GM12878 (cell line): ENCODE data around the gene FAM76A. TPM values are rescaled to one million over a fixed set of nuclear protein-coding genes. Genes with fewer than 3 reads are reported as not detected.

ENCODE experiments used
- ATAC-seq: fragments of 200-7000 bp; cut with Tn5 transposase; 3 replicates; pipeline ENCODE4 v1.9.1; 2020; ENCODE audit warnings: mild to moderate bottlenecking, moderate library complexity
- BruUV-seq: library from RNA; stranded (reverse); fragments of 400-500 nt; replicated peaks from 2 replicates; lab custom pipeline; 2021; lab: Mats Ljungman, UMichigan
- CTCF ChIA-PET: fragments of 300-600 bp; sonication (Branson Sonifier 250); formaldehyde crosslinking; extraction: SDS; loops from one replicate; lab custom pipeline; 2021; ENCODE audit warnings: inconsistent platforms; lab: Yijun Ruan, JAX
- POLR2A ChIA-PET: fragments of 350-600 bp; formaldehyde crosslinking; extraction: SDS; loops from one replicate; lab custom pipeline; 2021; ENCODE audit warnings: inconsistent platforms; lab: Charles Lee
- RAD21 ChIA-PET: fragments of 300-600 bp; sonication (Branson Sonifier 250); formaldehyde crosslinking; loops from one replicate; lab custom pipeline; 2023; ENCODE audit warnings: antibody characterized with exemption; ENCODE audit not compliant: unreplicated experiment; lab: Charles Lee
- SMC1A ChIA-PET: fragments of 300-600 bp; sonication (Branson Sonifier 250); formaldehyde crosslinking; loops from one replicate; lab custom pipeline; 2023; ENCODE audit not compliant: unreplicated experiment, uncharacterized antibody; lab: Charles Lee
- DNase-seq: peaks from one replicate; pipeline ENCODE4 v3.0.0-alpha.2; 2011; ENCODE audit warnings: low read depth, low spot score
- FAIRE-seq: peaks from 3 replicates; lab custom pipeline; 2011; peaks lifted over from hg19 to GRCh38; lab: Jason Lieb, UNC
- H2AFZ ChIP-seq: 2 replicates; pipeline ENCODE4 v1.6.0; 2011; ENCODE audit warnings: low read depth, low read length, control low read depth; ENCODE audit not compliant: control insufficient read depth
- H3K27ac ChIP-seq: 2 replicates; pipeline ENCODE4 v1.5.1; 2011; ENCODE audit warnings: control low read depth; ENCODE audit not compliant: control insufficient read depth, insufficient read depth
- H3K27me3 ChIP-seq, 2 experiments: replicated peaks in 1 of 2; 2 replicates each; pipeline versions ENCODE4 v1.6.0 to v1.6.1; 2011; ENCODE audit warnings: low read length in 1 of 2; ENCODE audit not compliant: control insufficient read depth in 2 of 2, insufficient read depth in 2 of 2
- H3K36me3 ChIP-seq, 2 experiments: 2 replicates each; pipeline ENCODE4 v1.5.1; 2011; ENCODE audit warnings: low read length in 1 of 2; ENCODE audit not compliant: control insufficient read depth in 2 of 2, insufficient read depth in 2 of 2
- H3K4me1 ChIP-seq: 2 replicates; pipeline ENCODE4 v1.6.1; 2011; ENCODE audit warnings: mild to moderate bottlenecking, low read length, moderate library complexity, mixed read lengths; ENCODE audit not compliant: control insufficient read depth, insufficient read depth
- H3K4me2 ChIP-seq: 2 replicates; pipeline ENCODE4 v1.6.0; 2011; ENCODE audit warnings: control low read depth; ENCODE audit not compliant: control insufficient read depth, insufficient read depth
- H3K4me3 ChIP-seq: fragments of 200-600 bp; sonication (generic); 2 replicates; pipeline ENCODE4 v1.5.1; 2016
- H3K79me2 ChIP-seq: 2 replicates; pipeline ENCODE4 v1.6.0; 2011; ENCODE audit warnings: low read length; ENCODE audit not compliant: control insufficient read depth, insufficient read depth
- H3K9ac ChIP-seq: 2 replicates; pipeline ENCODE4 v1.8.0; 2011; ENCODE audit warnings: low read length, control low read depth, mixed read lengths; ENCODE audit not compliant: control insufficient read depth, insufficient read depth
- H3K9me3 ChIP-seq: replicated peaks from 3 replicates; pipeline ENCODE4 v1.5.1; 2011; ENCODE audit warnings: mild to moderate bottlenecking, low read length; ENCODE audit not compliant: control insufficient read depth, insufficient read depth
- H4K20me1 ChIP-seq: 2 replicates; pipeline ENCODE4 v1.6.0; 2011; ENCODE audit not compliant: control insufficient read depth, insufficient read depth
- BHLHE40 ChIP-seq, 2 experiments: fragments of 450-650 bp in 1 of 2; IDR thresholded peaks; 2 replicates each; pipeline ENCODE4 v1.6.1; 2011 to 2017; ENCODE audit warnings: low read depth in 2 of 2, borderline replicate concordance in 1 of 2, improper control_type of control experiment in 1 of 2, low read length in 1 of 2, mild to moderate bottlenecking in 1 of 2
- GATAD2B ChIP-seq: fragments of 450-650 bp; conservative IDR thresholded peaks from 2 replicates; pipeline ENCODE4 v1.6.1; 2017; ENCODE audit warnings: low read depth, mild to moderate bottlenecking, moderate library complexity
- HCFC1 ChIP-seq: fragments of 150-350 bp; IDR thresholded peaks from 2 replicates; pipeline ENCODE4 v1.6.1; 2014; ENCODE audit warnings: low read length
- IKZF1 ChIP-seq: fragments of 450-650 bp; conservative IDR thresholded peaks from 2 replicates; pipeline ENCODE4 v1.6.1; 2017; ENCODE audit warnings: antibody characterized with exemption, mild to moderate bottlenecking
- LARP7 ChIP-seq: fragments of 450-650 bp; IDR thresholded peaks from 2 replicates; pipeline ENCODE4 v1.6.1; 2017; ENCODE audit warnings: mild to moderate bottlenecking
- MXI1 ChIP-seq: fragments of 150-350 bp; IDR thresholded peaks from 2 replicates; pipeline ENCODE4 v1.6.1; 2011; ENCODE audit warnings: low read depth, mild to moderate bottlenecking, inconsistent platforms, low read length, improper control_type of control experiment
- NKRF ChIP-seq: fragments of 450-650 bp; conservative IDR thresholded peaks from 2 replicates; pipeline ENCODE4 v1.6.1; 2017; ENCODE audit warnings: mild to moderate bottlenecking, moderate library complexity
- NR2C1 ChIP-seq: fragments of 450-650 bp; IDR thresholded peaks from 2 replicates; pipeline ENCODE4 v1.6.1; 2017; ENCODE audit warnings: antibody characterized with exemption, mild to moderate bottlenecking, moderate library complexity
- NR2F1 ChIP-seq: fragments of 450-650 bp; conservative IDR thresholded peaks from 2 replicates; pipeline ENCODE4 v1.6.1; 2017; ENCODE audit warnings: mild to moderate bottlenecking
- SIN3A ChIP-seq: IDR thresholded peaks from 2 replicates; pipeline ENCODE4 v1.6.1; 2012; ENCODE audit warnings: low read depth, low read length, improper control_type of control experiment
- SMARCA5 ChIP-seq: fragments of 450-650 bp; IDR thresholded peaks from 2 replicates; pipeline ENCODE4 v1.6.1; 2017; ENCODE audit warnings: mild to moderate bottlenecking
- SREBF1 ChIP-seq: IDR thresholded peaks from 2 replicates; pipeline ENCODE4 v1.6.1; 2012; ENCODE audit warnings: mild to moderate bottlenecking, low read length
- SRF ChIP-seq, 2 experiments: IDR thresholded peaks; 2 replicates each; pipeline ENCODE4 v1.6.1; 2011; ENCODE audit warnings: low read depth in 2 of 2, low read length in 2 of 2, mild to moderate bottlenecking in 1 of 2, moderate library complexity in 1 of 2
- ZNF384 ChIP-seq: IDR thresholded peaks from 2 replicates; pipeline ENCODE4 v1.6.1; 2012; ENCODE audit warnings: low read depth, mild to moderate bottlenecking, low read length, improper control_type of control experiment, borderline replicate concordance
- ZNF687 ChIP-seq: fragments of 450-650 bp; IDR thresholded peaks from 2 replicates; pipeline ENCODE4 v1.6.1; 2017; ENCODE audit warnings: mild to moderate bottlenecking, moderate library complexity
- ZZZ3 ChIP-seq: IDR thresholded peaks from 2 replicates; pipeline ENCODE4 v1.6.1; 2011; ENCODE audit warnings: low read depth; ENCODE audit not compliant: control insufficient read depth, insufficient read length
- WGBS: methylation state at CpG from one replicate; pipeline ENCODE4 v1.1.6; 2016; ENCODE audit warnings: low lambda C conversion rate; ENCODE audit not compliant: insufficient replicate concordance, insufficient coverage; ENCODE audit errors: missing lambda C conversion rate; 5-methylcytosine and 5-hydroxymethylcytosine counted together
- in situ Hi-C: fragments of 300-500 bp; cut with MboI; formaldehyde crosslinking; loops from 9 replicates; pipeline ENCODE4 v1.14.3; 2018; ENCODE audit warnings: mixed read lengths
- intact Hi-C: fragments of 100-400 bp; cut with micrococcal nuclease; formaldehyde crosslinking; loops from one replicate; pipeline ENCODE4 v1.14.2; 2022; ENCODE audit not compliant: unreplicated experiment
- polyA plus RNA-seq, 11 experiments: library from polyadenylated mRNA; depleted of rRNA in 4 of 11; unstranded in 6 of 11; stranded (reverse) in 5 of 11; fragments of >200 nt; fragmentation: Nextera tagmentation in 4 of 11; fragmentation: Illumina TruSeq in 1 of 11; extraction: Ambion mirVana in 4 of 11; extraction: Trizol in 1 of 11; gene quantifications; 1 replicate in 1 of 11; 2 replicates in 10 of 11; pipeline versions ENCODE4 v1.2.1 to v1.2.3, GENCODE V29; 2011 to 2016; ENCODE audit warnings: inconsistent platforms in 2 of 11, missing spikeins in 2 of 11, low read depth in 1 of 11
- total RNA-seq, 4 experiments: library from RNA; depleted of rRNA in 3 of 4; stranded (reverse); fragments of >200 nt in 3 of 4; fragmentation: Illumina TruSeq in 1 of 4; extraction: Trizol in 1 of 4; gene quantifications; 2 replicates each; pipeline versions ENCODE4 v1.2.1 to v1.2.3, GENCODE V29; 2013 to 2021

FAM76A gene
- total and polyA plus RNA-seq, 10 of the 15 experiments (the other 5 are each of a cell fraction or from before 2014, with no cell fraction given): 5.4 to 13.4 (median 7.6) TPM

GRCh38 chr1:27726173-27727044 is 648 bp downstream of the FAM76A start:
- DNase-seq (no peak), FAIRE-seq (no peak), ATAC-seq (peak; percentile 65)
- under 1% methylated on average over 46 of the region's 46 CpGs for WGBS
- ChIA-PET RAD21 (interaction anchor here (0.6 to 3.9 kb wide), 21 partner anchors 9 to 335 kb away, joined by 3 to 51 read pairs (median 4); partner anchors contain the start of genes AHDC1, IFI6, PPP1R8 and STX12), CTCF (interaction anchor here (0.6 to 4.7 kb wide), 12 partner anchors 17 to 331 kb away, joined by 3 to 63 read pairs (median 3); partner anchors contain the start of genes IFI6 and STX12), POLR2A (interaction anchor here (0.5 to 1.8 kb wide), 7 partner anchors 24 to 1481 kb away, joined by 3 to 26 read pairs (median 5); partner anchors contain the start of gene STX12), SMC1A (interaction anchor here (0.9 to 1.7 kb wide), 6 partner anchors 13 to 57 kb away, joined by 3 to 17 read pairs (median 8); partner anchors contain the start of genes IFI6 and STX12)
- Histone ChIP-seq H3K27me3 (no peaks in the 10 kb centered on the region), H3K4me2 (peak overlapping the region; percentile 89), H3K36me3 (no peaks in the 10 kb centered on the region), H3K4me1 (peaks cover 11% of the 10 kb centered on the region), H4K20me1 (no peaks in the 10 kb centered on the region), H3K79me2 (peaks cover 11% of the 10 kb centered on the region), H3K4me3 (peak overlapping the region; percentile 77), H3K27ac (peak overlapping the region; percentile 73), H2AFZ (peak overlapping the region; percentile 82), H3K9ac (peak overlapping the region; percentile 83), H3K9me3 (no peaks in the 10 kb centered on the region)
- in situ Hi-C loops: no loop called here
- TF ChIP-seq NR2F1: 0 out of 2 replicates have a peak, but pooled peaks have one; percentile 45
- TF ChIP-seq NKRF: peak; percentile 99
- peak; percentile 82 for TF ChIP-seq GATAD2B
- no peak for TF ChIP-seq HCFC1
- peak; percentile 37 for TF ChIP-seq IKZF1
- TF ChIP-seq SREBF1: no peak
- 0 out of 2 replicates have a peak, but pooled peaks have one; percentile 32 for TF ChIP-seq ZNF687
- peak; percentile 78 to 92 for TF ChIP-seq BHLHE40 (IDR thresholded peaks at IDR 0.05; ENCODE audit: borderline replicate concordance in 1 of 2, low read depth in 2 of 2, low read length in 1 of 2)
- no peak for TF ChIP-seq ZZZ3
- TF ChIP-seq ZNF384: peak; percentile 75
- TF ChIP-seq LARP7: peak; percentile 78; the same call in 1 of the 2 replicates
- 0 out of 2 replicates have a peak, but pooled peaks have one; percentile 53 for TF ChIP-seq SMARCA5
- no peak for TF ChIP-seq SRF (IDR thresholded peaks at IDR 0.05; ENCODE audit: low read depth in 2 of 2, low read length in 2 of 2)
- TF ChIP-seq NR2C1: no peak
- TF ChIP-seq MXI1: peak; percentile 30; the same call in 1 of the 2 replicates
- 0 out of 2 replicates have a peak, but pooled peaks have one; percentile 15 for TF ChIP-seq SIN3A
- intact Hi-C loops: loop anchor here (10.0 kb wide), 1 partner anchor 108 kb away; the partner anchor contains the start of gene PPP1R8
- BruUV-seq: TSS peak; percentile 79
